GM08714 (cell line): Measurements from ENCODE around the gene SPATS2.

Experiments used
- H3K4me3 ChIP-seq: fragments of 200-500 bp; sonication (Bioruptor generic); 2 replicates; pipeline ENCODE4 v1.5.1; 2014; ENCODE audit warnings: mild to moderate bottlenecking, low read length, inconsistent platforms
- ZNF274 ChIP-seq: IDR thresholded peaks from 2 replicates; pipeline ENCODE4 v1.6.1; 2012; ENCODE audit warnings: mild to moderate bottlenecking, low read depth, low read length

The SPATS2 gene

DNA sequence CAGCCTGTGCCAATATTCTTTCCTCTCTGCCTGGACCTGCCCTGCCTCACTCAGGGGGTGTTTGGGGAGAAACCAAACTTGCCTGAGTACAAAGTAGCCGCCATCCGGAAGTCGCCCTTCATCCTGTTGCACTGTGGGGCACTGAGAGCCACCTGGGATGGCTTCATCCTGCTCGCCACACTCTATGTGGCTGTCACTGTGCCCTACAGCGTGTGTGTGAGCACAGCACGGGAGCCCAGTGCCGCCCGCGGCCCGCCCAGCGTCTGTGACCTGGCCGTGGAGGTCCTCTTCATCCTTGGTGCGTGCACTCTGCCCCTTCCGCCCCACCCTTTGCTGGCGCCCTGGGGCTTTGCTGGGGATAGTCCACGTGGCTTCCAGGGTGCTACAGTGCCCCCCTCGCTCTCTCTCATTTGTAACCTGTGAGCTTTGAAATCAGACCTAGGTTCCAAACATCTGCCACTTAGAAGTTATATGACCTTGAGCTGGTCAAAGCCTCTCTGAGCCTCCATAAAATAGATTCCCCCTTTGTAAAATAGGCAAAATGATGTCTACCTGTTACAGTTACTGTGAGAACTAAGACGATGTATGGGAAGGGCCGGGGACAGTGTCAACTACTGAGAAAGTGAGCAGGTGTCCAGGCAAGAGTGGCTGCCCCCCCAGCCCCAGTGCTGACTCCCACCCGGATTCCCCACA is 176.1 kb downstream of the SPATS2 start:
- no peak overlapping the region for H3K4me3 ChIP-seq
- no peak for TF ChIP-seq ZNF274

DNA sequence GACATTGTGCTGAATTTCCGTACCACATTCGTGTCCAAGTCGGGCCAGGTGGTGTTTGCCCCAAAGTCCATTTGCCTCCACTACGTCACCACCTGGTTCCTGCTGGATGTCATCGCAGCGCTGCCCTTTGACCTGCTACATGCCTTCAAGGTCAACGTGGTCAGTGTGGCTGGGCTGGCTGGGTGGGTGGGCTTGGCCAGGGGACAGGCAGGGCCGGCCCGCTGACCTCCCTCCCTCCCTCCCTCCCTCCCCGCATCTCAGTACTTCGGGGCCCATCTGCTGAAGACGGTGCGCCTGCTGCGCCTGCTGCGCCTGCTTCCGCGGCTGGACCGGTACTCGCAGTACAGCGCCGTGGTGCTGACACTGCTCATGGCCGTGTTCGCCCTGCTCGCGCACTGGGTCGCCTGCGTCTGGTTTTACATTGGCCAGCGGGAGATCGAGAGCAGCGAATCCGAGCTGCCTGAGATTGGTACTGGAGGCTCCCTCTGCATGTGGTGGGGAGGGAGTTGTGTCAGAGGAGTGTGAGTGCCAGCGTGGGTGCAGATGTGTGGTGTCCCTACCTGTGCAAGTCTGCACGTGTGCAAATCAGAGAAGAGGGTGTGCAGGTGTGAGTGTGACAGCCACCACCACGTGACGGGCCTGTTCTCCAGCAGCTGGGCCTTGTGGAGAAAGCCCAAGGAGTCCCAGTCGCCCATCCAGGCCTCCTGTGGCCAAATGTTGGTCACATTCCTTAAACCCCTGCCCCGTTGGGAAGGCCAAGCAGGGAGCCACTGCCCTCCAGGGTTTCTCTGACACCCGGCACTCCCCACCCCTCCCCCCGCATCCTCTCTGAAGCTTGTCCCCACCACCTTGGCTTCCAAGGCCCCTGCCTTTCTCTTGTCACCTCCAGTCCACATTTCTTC is 176.9 kb downstream of the SPATS2 start:
- no peak overlapping the region for H3K4me3 ChIP-seq
- TF ChIP-seq ZNF274, result no peak

DNA sequence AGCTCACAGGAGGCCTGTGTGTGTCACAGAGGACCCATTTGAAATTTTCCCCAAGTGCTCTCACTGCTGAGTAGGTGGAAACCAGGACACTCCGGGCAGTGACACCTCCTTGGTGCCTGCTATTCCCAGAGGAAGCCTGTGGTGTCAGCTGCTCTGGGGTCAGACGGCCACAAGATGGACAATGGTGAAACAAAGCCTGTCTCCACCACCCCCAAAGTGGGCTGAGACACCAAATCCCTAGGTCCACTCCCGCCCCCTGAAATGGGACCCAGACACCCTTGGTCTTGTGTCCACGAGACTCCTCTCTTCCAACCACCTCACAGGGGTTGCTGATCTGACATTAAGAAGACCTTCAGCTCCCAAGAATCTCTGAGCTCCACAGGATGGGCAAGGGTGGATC is 178.6 kb downstream of the SPATS2 start:
- H3K4me3 ChIP-seq, result no peak overlapping the region
- no peak for TF ChIP-seq ZNF274

DNA sequence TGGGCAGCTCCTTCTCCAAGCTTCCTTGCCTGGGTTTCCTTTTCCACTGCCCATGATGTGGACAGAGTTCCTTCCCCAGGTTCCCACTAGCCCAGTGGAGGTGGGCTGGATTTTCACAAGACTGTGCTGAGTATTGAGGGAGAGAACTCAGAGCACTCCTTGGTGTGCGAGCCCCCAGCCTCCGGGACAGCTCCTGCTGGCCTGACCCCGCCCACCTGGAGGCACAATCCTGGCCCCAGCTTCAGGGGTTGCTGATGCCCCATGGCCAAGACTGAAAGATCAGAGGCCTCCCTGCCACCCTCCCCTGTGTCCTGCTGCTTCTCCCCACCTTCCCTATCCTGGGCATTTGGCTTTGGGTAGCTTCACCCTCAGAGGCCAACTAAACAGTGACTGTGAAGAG is 179.2 kb downstream of the SPATS2 start:
- no peak overlapping the region for H3K4me3 ChIP-seq
- TF ChIP-seq ZNF274, result no peak

DNA sequence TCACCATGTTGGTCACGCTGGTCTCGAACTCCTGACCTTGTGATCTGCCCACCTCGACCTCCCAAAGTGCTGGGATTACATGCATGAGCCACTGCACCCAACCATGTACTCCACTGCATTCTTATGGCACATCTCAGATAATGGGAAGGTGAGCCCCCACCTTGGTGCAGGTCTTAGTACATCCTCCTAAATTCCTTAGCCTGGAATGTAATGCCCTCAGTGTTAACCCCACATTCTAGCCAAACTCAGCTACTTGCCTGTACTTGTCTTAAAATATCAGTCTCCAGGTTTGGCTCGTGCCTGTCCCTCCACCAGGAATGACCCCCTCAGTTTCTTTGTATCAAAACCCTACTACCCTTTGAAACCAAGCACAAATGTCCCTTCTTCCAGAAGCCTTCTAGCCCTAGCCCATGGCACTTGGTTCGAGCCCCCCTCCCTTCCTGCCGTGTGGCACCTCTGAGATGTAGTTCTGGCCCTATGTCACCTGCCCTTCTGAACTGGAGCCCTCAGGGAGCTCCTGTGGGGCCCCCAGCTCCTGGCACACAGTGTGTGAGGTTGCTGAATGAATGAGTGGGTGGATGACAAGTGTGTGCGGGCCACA is 179.9 kb downstream of the SPATS2 start:
- no peak for TF ChIP-seq ZNF274
- no peak overlapping the region for H3K4me3 ChIP-seq

DNA sequence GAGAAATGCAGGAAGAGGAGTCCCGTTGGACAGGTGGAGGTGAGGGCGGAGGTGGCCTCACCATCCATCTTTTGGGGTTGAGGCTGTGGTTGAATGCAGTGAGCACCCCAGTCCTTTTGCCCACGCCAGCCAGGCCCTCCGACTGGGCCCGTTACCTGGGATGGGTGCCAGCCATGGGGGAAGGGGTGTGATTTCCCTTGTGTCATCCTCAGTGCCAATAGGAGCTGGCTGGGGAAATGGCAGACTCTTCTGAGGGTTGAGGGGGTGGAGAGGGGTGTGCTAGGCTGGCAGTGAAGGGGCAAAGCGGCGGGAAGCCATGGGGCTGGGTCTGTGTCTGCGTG is 181.2 kb downstream of the SPATS2 start:
- no peak for TF ChIP-seq ZNF274
- H3K4me3 ChIP-seq, result no peak overlapping the region

DNA sequence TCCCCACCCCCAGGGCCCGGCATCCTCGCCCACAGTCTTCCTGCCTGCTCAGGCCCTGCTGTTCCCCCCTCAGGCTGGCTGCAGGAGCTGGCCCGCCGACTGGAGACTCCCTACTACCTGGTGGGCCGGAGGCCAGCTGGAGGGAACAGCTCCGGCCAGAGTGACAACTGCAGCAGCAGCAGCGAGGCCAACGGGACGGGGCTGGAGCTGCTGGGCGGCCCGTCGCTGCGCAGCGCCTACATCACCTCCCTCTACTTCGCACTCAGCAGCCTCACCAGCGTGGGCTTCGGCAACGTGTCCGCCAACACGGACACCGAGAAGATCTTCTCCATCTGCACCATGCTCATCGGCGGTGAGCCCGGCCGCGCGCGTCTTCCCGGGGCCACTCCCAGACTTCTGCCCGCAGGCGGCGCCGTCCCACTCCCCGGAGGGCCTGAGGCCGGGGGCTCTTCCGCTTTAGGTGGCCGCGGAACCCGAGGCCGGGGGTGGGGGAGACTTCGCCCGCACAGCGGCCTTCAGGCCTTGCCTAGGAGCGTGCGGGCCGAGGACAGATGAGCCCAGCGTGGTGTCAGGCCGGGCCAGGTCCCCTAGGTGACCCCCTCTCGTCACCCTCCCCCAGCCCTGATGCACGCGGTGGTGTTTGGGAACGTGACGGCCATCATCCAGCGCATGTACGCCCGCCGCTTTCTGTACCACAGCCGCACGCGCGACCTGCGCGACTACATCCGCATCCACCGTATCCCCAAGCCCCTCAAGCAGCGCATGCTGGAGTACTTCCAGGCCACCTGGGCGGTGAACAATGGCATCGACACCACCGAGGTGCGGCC is 181.8 kb downstream of the SPATS2 start:
- H3K4me3 ChIP-seq, result no peak overlapping the region; the same call in 1 of the 2 replicates
- TF ChIP-seq ZNF274, result no peak

DNA sequence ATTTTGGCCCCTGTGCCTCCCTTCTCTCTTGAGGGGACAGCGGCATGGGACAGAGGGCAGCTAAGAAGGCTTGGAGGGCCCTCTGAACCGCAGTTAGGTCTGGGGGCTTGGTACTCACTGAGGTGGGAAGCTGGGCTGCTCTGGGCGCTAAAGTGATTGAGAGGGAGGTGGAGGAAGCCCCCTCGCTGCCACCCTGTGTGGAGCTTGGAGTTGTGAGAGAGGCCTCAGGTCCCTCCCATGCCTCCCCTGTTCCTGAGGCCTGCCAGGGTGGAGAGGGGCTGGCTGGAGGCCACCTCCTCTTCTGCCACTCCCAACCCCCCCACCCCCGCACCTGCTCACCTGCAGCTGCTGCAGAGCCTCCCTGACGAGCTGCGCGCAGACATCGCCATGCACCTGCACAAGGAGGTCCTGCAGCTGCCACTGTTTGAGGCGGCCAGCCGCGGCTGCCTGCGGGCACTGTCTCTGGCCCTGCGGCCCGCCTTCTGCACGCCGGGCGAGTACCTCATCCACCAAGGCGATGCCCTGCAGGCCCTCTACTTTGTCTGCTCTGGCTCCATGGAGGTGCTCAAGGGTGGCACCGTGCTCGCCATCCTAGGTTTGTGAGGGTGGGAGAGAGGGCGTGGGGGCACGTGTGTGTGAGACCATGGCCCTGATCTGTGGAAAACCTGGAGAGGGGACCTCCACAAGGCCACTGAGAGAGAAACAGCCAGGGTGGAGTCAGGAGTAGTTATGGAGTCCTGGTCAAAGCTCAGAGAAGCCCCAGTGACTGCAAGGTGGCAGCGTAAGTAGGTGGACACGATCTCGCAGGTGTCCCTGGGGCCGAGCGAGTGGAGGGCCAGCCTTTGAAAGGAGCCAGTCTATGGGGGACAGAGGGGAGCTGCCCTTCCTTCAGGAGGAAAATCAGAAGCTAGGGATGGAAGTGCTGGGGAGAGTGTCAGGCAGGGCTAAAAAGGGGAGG is 182.8 kb downstream of the SPATS2 start:
- H3K4me3 ChIP-seq, result no peak overlapping the region
- TF ChIP-seq ZNF274, result no peak

DNA sequence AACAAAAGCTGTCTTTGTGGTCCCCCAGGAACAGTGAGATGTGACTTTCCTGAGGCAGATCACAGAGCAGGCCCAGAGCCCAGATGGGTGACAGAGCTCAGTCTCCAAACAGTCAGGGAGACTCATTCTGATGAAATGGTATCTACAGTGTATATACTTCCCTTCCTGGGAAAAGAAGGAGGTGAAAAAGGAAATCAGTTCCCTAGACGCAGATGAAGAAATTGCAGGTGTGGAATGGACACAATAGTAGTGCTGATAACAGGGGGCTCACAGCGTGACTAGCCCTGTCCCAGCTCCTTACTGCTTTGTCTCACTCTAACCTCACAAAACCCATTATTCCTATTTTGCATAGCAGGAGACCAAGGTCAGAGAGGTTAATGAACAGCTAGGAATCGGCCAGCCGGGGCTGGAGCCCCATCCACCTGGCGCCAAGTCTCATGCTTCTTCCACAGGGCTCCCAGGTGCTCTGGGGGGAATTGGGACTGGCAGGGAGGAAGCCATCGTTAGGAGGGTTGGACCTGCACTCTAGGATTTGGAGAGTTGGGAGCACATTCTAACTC is 183.5 kb downstream of the SPATS2 start:
- no peak overlapping the region for H3K4me3 ChIP-seq
- TF ChIP-seq ZNF274, result no peak

DNA sequence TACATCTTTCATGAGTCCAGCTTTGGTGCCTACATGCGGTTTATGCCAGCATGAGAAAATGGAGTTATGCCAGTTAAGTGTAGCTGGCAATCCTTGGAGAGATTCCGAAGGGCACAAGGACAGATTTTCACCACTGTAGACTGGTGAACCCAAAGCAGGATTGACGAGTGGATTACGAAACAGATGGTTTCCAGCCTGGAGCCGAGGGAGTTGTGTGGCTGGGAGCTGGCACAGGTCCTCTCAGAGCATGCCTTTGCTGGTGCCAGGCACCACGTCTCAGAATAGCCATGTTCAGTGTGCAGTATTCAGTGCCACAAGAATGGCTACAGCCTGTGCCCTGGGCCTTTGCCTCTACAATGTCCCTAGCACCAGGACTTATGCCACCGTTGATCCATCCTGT is 184.8 kb downstream of the SPATS2 start:
- TF ChIP-seq ZNF274, result no peak
- no peak overlapping the region for H3K4me3 ChIP-seq

DNA sequence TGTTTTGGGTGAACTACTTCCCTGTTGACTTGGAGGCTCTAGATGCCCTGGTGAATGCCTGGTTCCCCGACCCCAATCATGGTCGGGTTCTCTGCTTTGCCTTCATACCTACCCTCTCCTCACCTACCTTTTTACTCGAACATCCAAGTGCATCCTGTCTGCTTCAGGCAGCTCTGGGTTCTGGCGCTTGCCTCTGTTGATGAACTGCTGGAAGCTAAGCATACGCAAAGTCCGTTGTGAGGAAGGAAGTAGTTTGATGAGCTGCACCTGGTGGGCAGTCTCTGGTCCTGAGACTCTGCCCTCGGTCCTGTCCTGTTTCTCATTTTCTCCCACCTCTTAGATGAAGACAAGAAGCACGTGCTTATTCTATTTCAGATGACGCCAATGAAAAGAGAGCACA is 185.2 kb downstream of the SPATS2 start:
- no peak overlapping the region for H3K4me3 ChIP-seq
- TF ChIP-seq ZNF274, result no peak

DNA sequence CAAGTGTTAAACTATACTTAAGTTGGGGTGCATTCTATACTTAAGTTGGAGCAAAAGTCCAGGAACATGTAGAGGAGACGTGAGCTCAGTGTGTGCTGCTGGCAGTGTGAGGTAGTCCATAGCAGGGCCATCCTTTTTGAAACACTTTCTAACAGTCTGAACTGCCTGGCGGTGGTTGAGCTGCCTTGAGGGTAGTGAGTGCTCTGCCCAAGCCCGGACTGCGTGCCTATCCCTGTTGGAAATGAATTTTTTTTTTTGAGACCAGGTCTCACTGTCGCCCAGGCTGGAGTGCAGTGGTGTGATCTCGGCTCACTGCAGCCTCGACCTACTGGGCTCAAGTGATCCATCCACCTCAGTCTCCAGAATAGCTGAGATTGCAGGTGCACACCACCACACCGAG is 185.6 kb downstream of the SPATS2 start:
- no peak for TF ChIP-seq ZNF274
- H3K4me3 ChIP-seq, result no peak overlapping the region
